PC-3 (cell line): ENCODE measurements around the gene NCOR2. TPM values are rescaled to one million over a fixed set of nuclear protein-coding genes. Genes with fewer than 3 reads are reported as not detected.

Experiments used
- ATAC-seq: fragments of 200-7000 bp; cut with Tn5 transposase; 2 replicates; pipeline ENCODE4 v1.9.1; 2020; ENCODE audit warnings: mild to moderate bottlenecking, moderate library complexity
- BruUV-seq: library from RNA; stranded (reverse); fragments of 400-500 nt; replicated peaks from 2 replicates; lab custom pipeline; 2021; lab: Mats Ljungman, UMichigan
- CTCF ChIA-PET: fragments of 300-600 bp; sonication (Branson Sonifier 250); formaldehyde crosslinking; loops from one replicate; lab custom pipeline; 2022; ENCODE audit warnings: antibody characterized with exemption; lab: Charles Lee
- POLR2A ChIA-PET: fragments of 300-600 bp; sonication (Branson Sonifier 250); formaldehyde crosslinking; loops from one replicate; lab custom pipeline; 2022; ENCODE audit warnings: antibody characterized with exemption; ENCODE audit not compliant: unreplicated experiment; lab: Charles Lee
- DNase-seq: peaks from one replicate; pipeline ENCODE4 v3.0.0-alpha.2; 2015
- H2AFZ ChIP-seq: fragments of 300-600 bp; sonication (generic); 2 replicates; pipeline ENCODE4 v1.6.0; 2016; ENCODE audit warnings: antibody characterized with exemption, low read length
- H3F3A ChIP-seq: fragments of 300-600 bp; sonication (generic); one replicate; pipeline ENCODE4 v1.6.0; 2017; ENCODE audit warnings: antibody characterized with exemption, low read length, control low read depth, mild to moderate bottlenecking; ENCODE audit not compliant: unreplicated experiment
- H3K27ac ChIP-seq: fragments of 300-600 bp; sonication (generic); 2 replicates; pipeline ENCODE4 v1.5.1; 2016; ENCODE audit warnings: mild to moderate bottlenecking, low read length
- H3K27me3 ChIP-seq: fragments of 300-600 bp; sonication (generic); 2 replicates; pipeline ENCODE4 v1.6.1; 2016; ENCODE audit warnings: low read length, mixed read lengths
- H3K36me3 ChIP-seq: fragments of 300-600 bp; sonication (generic); 2 replicates; pipeline ENCODE4 v1.6.1; 2016; ENCODE audit warnings: low read depth, mixed run types, low read length, mixed read lengths
- H3K4me1 ChIP-seq: fragments of 300-600 bp; sonication (generic); 2 replicates; pipeline ENCODE4 v1.5.1; 2016; ENCODE audit warnings: low read length; ENCODE audit not compliant: insufficient read depth
- H3K4me2 ChIP-seq: fragments of 300-600 bp; sonication (generic); 2 replicates; pipeline ENCODE4 v1.6.0; 2016; ENCODE audit warnings: low read length
- H3K4me3 ChIP-seq: fragments of 300-600 bp; sonication (generic); 2 replicates; pipeline ENCODE4 v1.5.1; 2016; ENCODE audit warnings: mild to moderate bottlenecking, low read length, mixed read lengths
- H3K79me2 ChIP-seq: fragments of 300-600 bp; sonication (generic); 2 replicates; pipeline ENCODE4 v1.6.1; 2017; ENCODE audit warnings: low read length, mixed read lengths
- H3K9ac ChIP-seq: fragments of 300-600 bp; sonication (generic); 2 replicates; pipeline ENCODE4 v1.6.0; 2016; ENCODE audit warnings: mild to moderate bottlenecking, low read length
- H3K9me2 ChIP-seq: fragments of 300-600 bp; sonication (generic); replicated peaks from 2 replicates; pipeline ENCODE4 v1.6.1; 2016; ENCODE audit warnings: mixed run types, low read length, mixed read lengths
- H3K9me3 ChIP-seq: fragments of 300-600 bp; sonication (generic); 2 replicates; pipeline ENCODE4 v1.6.1; 2016; ENCODE audit warnings: low read length, mixed read lengths
- H4K20me1 ChIP-seq: fragments of 300-600 bp; sonication (generic); 2 replicates; pipeline ENCODE4 v1.6.1; 2016; ENCODE audit warnings: low read length, mixed read lengths
- EZH2 ChIP-seq: fragments of 300-600 bp; sonication (generic); IDR thresholded peaks from one replicate; pipeline ENCODE4 v1.6.1; 2017; ENCODE audit warnings: antibody characterized with exemption, mild to moderate bottlenecking, low read length; ENCODE audit not compliant: unreplicated experiment
- EZH2phosphoT487 ChIP-seq: fragments of 300-600 bp; sonication (generic); IDR thresholded peaks from 2 replicates; pipeline ENCODE4 v1.6.1; 2018; ENCODE audit warnings: mild to moderate bottlenecking, antibody characterized with exemption, low read length, borderline replicate concordance
- intact Hi-C: fragments of 100-400 bp; cut with micrococcal nuclease; formaldehyde crosslinking; loops from 2 replicates; pipeline ENCODE4 v1.9.0; 2023
- total RNA-seq: library from RNA; depleted of rRNA; stranded (reverse); fragments of >200 nt; gene quantifications from 2 replicates; pipeline ENCODE4 v1.2.3, GENCODE V29; 2014
- TF ChIP-seq, protein P1 (sequence below): fragments of 300-600 bp; sonication (generic); conservative IDR thresholded peaks from 2 replicates; pipeline ENCODE4 v1.5.1; 2017; ENCODE audit warnings: antibody characterized with exemption, low read depth, mild to moderate bottlenecking, low read length

Gene NCOR2
- total RNA-seq, 1 experiment from 2014 or later = 117 TPM

DNA sequence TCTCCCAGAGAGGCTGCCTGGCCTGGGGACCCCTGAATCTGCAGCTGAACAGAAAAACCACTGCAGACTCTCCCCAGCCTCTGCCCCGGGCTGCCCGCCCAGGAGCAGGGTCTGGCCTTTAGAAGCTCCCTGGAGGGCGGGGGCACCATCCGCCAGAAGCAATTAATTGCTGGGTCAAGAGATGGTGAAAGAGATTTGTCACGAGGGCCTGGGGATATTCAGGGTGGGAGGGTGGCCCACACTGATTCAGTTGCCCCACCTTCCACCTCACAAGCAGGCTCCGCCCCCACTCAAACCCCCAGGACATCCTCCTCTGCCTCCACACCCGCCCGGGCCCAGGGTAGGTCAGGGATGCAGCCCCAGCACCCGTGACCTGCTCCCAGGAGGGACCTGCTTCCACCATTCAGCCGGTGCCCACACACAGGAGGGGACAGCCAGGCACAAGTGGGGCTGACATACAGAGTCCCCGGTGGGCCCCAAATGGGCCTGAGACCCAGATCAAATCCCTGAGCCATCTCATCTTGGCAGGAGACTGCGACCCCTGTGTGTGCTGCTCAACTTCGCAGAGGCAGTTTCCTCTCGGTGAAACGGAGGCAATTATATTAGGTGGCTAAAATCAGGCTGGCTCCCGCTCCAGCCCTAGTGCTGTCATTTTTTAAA lies 23.0 kb downstream of the NCOR2 start:
- intact Hi-C loops = no loop called here
- BruUV-seq = no TSS peak
- ATAC-seq (no peak), DNase-seq (no peak)
- H3K4me3 ChIP-seq = no peak overlapping the region
- H3K36me3 ChIP-seq = peaks cover 5% of the 10 kb centered on the region; the same call in 1 of the 2 replicates
- H4K20me1 ChIP-seq = peaks cover 42% of the 10 kb centered on the region; the same call in 1 of the 2 replicates
- no peaks in the 10 kb centered on the region for H3K27me3 ChIP-seq
- H3F3A ChIP-seq = no peaks in the 10 kb centered on the region
- no peaks in the 10 kb centered on the region for H3K9me3 ChIP-seq
- H3K4me1 ChIP-seq = peaks cover 7% of the 10 kb centered on the region
- no peak overlapping the region for H3K9ac ChIP-seq
- TF ChIP-seq EZH2 (no peak), EZH2phosphoT487 (no peak)
- TF ChIP-seq, protein P1, sequence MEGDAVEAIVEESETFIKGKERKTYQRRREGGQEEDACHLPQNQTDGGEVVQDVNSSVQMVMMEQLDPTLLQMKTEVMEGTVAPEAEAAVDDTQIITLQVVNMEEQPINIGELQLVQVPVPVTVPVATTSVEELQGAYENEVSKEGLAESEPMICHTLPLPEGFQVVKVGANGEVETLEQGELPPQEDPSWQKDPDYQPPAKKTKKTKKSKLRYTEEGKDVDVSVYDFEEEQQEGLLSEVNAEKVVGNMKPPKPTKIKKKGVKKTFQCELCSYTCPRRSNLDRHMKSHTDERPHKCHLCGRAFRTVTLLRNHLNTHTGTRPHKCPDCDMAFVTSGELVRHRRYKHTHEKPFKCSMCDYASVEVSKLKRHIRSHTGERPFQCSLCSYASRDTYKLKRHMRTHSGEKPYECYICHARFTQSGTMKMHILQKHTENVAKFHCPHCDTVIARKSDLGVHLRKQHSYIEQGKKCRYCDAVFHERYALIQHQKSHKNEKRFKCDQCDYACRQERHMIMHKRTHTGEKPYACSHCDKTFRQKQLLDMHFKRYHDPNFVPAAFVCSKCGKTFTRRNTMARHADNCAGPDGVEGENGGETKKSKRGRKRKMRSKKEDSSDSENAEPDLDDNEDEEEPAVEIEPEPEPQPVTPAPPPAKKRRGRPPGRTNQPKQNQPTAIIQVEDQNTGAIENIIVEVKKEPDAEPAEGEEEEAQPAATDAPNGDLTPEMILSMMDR = no peak
- H3K4me2 ChIP-seq = no peak overlapping the region
- no peak overlapping the region for H3K27ac ChIP-seq
- CTCF ChIA-PET = no interaction called here
- POLR2A ChIA-PET = no interaction called here
- H3K9me2 ChIP-seq = no peaks in the 10 kb centered on the region
- H3K79me2 ChIP-seq = peaks cover 65% of the 10 kb centered on the region
- no peak overlapping the region for H2AFZ ChIP-seq

DNA sequence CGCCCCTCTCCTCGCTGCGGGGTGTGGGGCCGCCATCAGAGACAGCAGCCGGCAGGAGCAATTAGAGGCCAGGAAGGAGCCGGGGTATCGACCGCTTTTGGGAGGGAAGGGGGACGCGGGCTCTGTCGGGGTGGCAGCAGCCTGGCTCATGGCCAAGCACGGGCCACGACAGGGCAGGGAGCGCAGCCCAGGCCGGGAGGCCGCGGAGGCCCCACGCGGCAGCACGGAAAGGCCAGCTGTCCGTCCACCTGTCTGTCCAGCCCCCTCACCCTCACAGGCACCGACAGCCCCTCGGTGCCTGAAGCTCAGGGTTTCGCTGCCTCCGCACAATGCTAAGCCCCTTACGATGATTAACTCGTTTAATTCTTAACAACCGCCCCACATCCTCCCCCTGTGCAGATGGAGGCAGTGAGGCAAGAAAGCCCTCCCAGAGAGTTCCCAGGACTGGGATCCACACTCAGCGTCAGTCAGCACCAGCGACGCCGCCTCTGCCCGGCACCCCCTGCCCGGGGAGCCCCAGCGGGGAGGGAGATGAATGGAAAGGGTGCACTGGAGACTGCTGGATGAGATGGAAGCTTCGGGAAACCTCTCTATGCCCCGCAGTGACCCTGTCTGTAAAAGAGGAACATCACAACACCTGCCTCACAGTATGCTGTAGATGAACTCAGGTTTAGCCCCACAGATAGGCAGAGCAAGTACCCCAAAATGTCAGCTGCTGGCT lies 23.7 kb downstream of the NCOR2 start:
- H4K20me1 ChIP-seq = peaks cover 40% of the 10 kb centered on the region; the same call in 1 of the 2 replicates
- H3K9me2 ChIP-seq = no peaks in the 10 kb centered on the region
- H3F3A ChIP-seq = no peaks in the 10 kb centered on the region
- H3K4me1 ChIP-seq = peaks cover 7% of the 10 kb centered on the region
- BruUV-seq = no TSS peak
- ChIA-PET POLR2A (no interaction called here), CTCF (no interaction called here)
- no peaks in the 10 kb centered on the region for H3K27me3 ChIP-seq
- no peak overlapping the region for H3K4me3 ChIP-seq
- H3K9ac ChIP-seq = no peak overlapping the region
- no peaks in the 10 kb centered on the region for H3K9me3 ChIP-seq
- H3K27ac ChIP-seq = no peak overlapping the region
- peaks cover 65% of the 10 kb centered on the region for H3K79me2 ChIP-seq
- no peak overlapping the region for H2AFZ ChIP-seq
- no peak overlapping the region for H3K4me2 ChIP-seq
- no peak for DNase-seq
- ATAC-seq = no peak
- TF ChIP-seq, protein P1 = no peak
- TF ChIP-seq EZH2 (no peak), EZH2phosphoT487 (no peak)
- peaks cover 5% of the 10 kb centered on the region; the same call in 1 of the 2 replicates for H3K36me3 ChIP-seq
- intact Hi-C loops = no loop called here
